Measurements from ENCODE around the gene ZNF527.
"Not testable (repeated sequence)": the region's sequence is repeated elsewhere in the genome, so short reads cannot be mapped to it uniquely, and the experiment has no call there.

Gene ZNF527

GRCh38 chr19:37401078-37401477, 30.2 kb downstream of the ZNF527 start:
- DNase-seq (ENCODE audit: insufficient read length, low spot score) (no peak), FAIRE-seq (no peak)
- no peak for TF ChIP-seq POLR2A (IDR thresholded peaks at IDR 0.05; ENCODE audit: low read depth, low read length)

GRCh38 chr19:37403403-37403802, 32.5 kb downstream of the ZNF527 start:
- DNase-seq (ENCODE audit: insufficient read length, low spot score): no peak
- FAIRE-seq: no peak
- no peak for TF ChIP-seq POLR2A (IDR thresholded peaks at IDR 0.05; ENCODE audit: low read depth, low read length)

GRCh38 chr19:37406140-37406846, 35.4 kb downstream of the ZNF527 start:
- not testable (repeated sequence) for FAIRE-seq

GRCh38 chr19:37412700-37413099, 41.8 kb downstream of the ZNF527 start:
- no peak for TF ChIP-seq POLR2A (IDR thresholded peaks at IDR 0.05; ENCODE audit: low read depth, low read length)
- DNase-seq (ENCODE audit: insufficient read length, low spot score): no peak
- FAIRE-seq: peak; percentile 41

More at GRCh38 chr19:37406140-37406846, 35.4 kb downstream of the ZNF527 start:
- not testable (repeated sequence) for DNase-seq (ENCODE audit: insufficient read length, low spot score)

- TF ChIP-seq POLR2A (IDR thresholded peaks at IDR 0.05; ENCODE audit: low read depth, low read length): no peak
- DNase-seq (ENCODE audit: insufficient read length, low spot score) (no peak), FAIRE-seq (peak; percentile 85)
Measured at GRCh38 chr19:37413313-37414084, 42.6 kb downstream of the ZNF527 start.
